T1000 (cell line): ENCODE results near the gene PRTN3.

Experiments
- DNase-seq: peaks from one replicate; lab custom pipeline; 2025; ENCODE audit warnings: mixed read lengths; lab: John Stamatoyannopoulos, UW

Gene PRTN3

DNA sequence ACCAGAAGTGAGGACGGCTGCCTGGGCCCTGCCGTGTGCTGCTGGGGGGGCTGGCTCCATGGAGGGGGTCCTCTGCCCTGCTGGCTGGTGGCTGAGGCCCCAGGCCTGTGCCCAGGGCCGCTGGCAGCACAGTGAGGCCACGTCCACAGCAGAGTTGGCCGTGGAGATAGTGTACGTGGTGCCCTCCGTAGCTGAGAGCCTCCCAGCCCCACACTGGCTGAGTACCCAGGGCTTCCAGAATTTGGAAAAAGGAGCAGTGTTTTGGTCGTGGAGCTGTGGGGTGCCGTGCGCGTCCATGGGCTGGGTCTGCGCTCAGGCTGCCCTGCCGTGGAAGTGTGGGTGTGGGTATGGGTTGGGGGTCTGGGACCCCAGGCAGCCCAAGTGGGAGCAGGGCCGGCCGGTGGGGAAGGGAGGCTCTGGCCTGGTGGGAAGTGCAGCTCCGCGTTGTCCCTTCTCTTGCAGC lies 37.7 kb upstream of the PRTN3 start:
- DNase-seq = no peak

DNA sequence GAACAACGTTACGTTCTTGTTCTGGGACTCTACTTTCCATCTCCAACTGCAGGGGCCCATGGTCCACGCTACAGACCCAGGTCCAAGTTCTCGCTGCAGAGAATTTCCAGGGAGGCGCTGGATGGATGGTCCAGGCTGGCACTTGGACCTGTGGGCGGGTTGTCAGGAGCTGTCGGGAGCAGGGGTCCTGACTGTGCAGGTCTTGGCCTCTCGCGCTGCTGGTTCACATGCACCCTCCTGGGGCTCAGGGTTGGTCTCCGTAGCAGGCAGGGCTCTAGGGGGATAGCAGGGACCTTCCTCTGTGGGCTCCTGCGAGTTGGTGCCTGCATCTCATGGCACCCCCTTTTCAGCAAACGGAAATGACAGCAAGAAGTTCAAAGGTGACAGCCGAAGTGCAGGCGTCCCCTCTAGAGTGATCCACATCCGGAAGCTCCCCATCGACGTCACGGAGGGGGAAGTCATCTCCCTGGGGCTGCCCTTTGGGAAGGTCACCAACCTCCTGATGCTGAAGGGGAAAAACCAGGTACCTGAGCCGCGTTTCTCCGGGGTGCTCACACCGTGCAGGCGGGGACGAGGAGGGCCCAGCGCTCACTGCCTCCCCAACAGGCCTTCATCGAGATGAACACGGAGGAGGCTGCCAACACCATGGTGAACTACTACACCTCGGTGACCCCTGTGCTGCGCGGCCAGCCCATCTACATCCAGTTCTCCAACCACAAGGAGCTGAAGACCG lies 36.9 kb upstream of the PRTN3 start:
- DNase-seq = no peak

DNA sequence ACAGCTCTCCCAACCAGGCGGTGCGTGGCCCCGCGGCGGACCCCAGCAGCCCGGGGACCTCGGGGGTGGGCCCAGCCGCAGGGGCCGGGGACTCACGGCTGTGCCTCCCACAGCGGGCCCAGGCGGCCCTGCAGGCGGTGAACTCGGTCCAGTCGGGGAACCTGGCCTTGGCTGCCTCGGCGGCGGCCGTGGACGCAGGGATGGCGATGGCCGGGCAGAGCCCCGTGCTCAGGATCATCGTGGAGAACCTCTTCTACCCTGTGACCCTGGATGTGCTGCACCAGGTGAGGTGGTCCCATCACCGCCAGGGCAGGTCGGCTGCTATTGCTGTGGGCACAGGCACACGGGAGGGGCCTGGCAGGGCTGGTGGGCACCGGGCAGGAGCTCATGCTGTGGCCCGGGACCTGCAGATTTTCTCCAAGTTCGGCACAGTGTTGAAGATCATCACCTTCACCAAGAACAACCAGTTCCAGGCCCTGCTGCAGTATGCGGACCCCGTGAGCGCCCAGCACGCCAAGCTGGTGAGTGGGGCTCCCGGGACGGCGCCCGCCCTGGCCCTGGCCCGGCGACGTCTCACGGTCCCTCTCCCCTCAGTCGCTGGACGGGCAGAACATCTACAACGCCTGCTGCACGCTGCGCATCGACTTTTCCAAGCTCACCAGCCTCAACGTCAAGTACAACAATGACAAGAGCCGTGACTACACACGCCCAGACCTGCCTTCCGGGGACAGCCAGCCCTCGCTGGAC lies 36.2 kb upstream of the PRTN3 start:
- no peak for DNase-seq

- no peak for DNase-seq
Measured at GRCh38 chr19:805166-805551, 35.6 kb upstream of the PRTN3 start.

DNA sequence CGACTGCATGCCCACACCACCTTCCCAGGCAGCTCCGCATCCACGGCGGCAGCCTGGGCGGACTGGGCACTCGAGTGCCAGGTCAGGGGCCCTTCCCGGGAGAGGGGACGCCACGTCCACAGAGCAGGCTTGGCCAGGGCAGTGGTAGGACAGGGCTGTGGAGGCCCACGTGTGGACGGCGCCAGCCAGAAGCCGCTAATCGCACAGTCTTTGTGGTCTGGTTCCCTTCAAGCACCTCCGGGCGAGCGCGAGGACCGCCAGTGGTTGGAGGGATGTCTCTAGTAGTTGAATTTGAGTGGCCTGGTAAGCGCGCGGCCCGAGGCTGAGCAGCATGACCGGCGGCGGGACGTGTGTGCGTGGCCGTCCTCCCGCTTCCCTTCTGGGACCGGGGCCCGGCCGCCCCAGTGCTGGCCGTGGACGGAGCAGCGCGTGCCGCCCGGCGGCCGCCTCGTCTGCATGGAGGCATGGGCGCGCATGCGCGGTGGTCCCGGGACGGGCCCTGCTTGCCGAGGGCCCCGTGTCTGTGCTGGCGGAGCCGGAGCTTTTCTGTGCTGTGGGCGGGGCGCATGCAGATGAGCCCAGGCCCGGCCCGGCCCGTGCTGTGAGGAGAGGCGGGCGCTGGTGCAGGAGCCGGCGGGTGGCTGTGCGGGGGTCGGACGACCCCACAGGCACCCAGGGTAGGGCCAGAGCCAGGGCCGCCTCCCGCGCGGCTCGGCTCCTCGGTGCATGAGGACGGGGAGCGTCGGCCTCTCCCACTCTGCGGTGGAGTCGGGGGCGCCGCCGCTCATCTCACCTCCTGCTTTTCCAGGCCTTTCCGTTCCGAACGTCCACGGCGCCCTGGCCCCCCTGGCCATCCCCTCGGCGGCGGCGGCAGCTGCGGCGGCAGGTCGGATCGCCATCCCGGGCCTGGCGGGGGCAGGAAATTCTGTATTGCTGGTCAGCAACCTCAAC lies 34.9 kb upstream of the PRTN3 start:
- DNase-seq = no peak

DNA sequence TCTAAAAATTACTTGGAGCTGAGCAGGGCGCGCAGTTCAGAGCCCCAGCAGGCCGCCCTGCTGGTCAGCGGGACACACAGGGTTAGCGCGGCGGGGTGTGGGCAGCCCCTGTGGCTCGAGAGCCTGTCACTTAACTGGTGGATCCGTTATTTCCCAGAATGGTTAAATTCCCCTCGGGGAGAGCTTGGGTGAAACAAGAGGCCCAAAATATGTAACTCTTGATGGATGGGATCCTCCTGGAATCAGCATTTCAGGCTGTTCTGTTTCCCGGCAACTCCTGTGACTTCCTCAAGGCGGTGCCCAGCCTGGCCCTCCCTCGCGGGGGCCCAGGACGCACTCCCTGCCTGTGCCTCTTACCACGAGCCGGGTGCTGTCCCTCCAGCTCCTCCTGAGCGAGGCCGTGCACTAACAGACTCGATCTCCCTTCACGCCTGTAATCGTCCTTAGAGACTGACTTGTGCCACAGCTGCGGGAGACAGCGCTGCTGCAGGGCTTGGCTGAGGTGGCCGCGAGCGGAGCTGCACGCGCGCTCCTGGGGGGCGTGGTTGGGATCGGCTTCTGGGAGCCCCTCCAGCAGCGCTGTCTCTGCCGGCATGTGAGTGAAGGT lies 33.9 kb upstream of the PRTN3 start:
- DNase-seq = no peak

GRCh38 chr19:807627-808422 lies 33.0 kb upstream of the PRTN3 start:
- no peak for DNase-seq

DNA sequence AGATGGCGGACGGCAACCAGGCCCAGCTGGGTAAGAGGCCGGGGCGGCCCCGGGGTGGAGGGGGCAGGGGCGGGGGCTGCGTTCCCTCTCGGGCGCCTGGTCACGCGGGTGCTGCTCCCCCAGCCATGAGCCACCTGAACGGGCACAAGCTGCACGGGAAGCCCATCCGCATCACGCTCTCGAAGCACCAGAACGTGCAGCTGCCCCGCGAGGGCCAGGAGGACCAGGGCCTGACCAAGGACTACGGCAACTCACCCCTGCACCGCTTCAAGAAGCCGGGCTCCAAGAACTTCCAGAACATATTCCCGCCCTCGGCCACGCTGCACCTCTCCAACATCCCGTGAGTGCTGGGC lies 32.4 kb upstream of the PRTN3 start:
- no peak for DNase-seq

GRCh38 chr19:810077-810855 lies 30.5 kb upstream of the PRTN3 start:
- no peak for DNase-seq

- DNase-seq = no peak
Measured at GRCh38 chr19:810883-811489, 29.8 kb upstream of the PRTN3 start.

GRCh38 chr19:811506-812048 lies 29.2 kb upstream of the PRTN3 start:
- no peak for DNase-seq

DNA sequence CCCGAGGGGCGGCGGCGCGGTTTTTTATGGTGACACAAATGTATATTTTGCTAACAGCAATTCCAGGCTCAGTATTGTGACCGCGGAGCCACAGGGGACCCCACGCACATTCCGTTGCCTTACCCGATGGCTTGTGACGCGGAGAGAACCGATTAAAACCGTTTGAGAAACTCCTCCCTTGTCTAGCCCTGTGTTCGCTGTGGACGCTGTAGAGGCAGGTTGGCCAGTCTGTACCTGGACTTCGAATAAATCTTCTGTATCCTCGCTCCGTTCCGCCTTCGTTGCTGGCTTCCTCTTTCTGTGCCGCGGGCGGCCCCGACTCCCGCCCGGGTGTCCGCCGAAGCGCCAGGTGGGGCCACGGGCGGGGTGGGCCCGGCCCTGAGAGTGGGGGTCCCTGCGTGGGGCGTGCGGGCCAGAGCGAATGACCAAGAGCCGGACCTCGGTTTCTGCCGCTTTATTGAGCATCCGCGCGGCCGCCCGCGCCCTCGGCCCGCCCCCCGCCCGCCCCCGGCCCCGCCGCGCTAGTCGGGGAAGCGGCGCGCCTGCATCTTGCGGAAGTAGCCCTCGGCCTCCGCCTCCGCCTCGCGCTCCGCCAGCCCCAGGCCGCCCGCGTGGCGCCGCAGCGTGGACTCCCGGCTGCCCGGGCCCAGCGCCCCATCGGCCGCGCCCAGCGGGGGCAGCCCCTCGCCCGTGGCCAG lies 28.6 kb upstream of the PRTN3 start:
- no peak for DNase-seq

DNA sequence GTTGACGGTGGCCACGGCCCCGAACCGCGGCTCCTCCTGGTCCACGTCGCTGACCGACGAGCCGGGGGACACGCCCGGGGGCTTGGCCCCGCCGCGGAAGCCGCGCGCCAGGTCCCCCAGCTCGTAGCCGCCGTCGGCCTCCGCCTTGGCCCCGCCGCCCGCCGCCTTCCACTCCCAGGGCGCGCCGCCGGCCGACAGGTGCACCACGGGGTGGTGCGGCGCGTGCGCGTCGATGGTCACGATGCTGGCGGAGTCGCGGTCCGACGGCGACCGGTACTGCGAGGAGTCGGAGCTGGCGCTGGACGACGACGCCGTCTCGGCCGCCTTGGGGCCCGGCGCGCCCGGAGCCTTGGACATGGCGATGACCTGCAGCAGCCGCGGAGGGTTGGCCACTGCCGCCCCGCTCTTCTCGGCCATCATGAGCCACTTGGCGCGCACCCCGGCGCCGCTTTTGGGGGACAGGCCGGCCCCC lies 28.0 kb upstream of the PRTN3 start:
- DNase-seq = no peak

DNA sequence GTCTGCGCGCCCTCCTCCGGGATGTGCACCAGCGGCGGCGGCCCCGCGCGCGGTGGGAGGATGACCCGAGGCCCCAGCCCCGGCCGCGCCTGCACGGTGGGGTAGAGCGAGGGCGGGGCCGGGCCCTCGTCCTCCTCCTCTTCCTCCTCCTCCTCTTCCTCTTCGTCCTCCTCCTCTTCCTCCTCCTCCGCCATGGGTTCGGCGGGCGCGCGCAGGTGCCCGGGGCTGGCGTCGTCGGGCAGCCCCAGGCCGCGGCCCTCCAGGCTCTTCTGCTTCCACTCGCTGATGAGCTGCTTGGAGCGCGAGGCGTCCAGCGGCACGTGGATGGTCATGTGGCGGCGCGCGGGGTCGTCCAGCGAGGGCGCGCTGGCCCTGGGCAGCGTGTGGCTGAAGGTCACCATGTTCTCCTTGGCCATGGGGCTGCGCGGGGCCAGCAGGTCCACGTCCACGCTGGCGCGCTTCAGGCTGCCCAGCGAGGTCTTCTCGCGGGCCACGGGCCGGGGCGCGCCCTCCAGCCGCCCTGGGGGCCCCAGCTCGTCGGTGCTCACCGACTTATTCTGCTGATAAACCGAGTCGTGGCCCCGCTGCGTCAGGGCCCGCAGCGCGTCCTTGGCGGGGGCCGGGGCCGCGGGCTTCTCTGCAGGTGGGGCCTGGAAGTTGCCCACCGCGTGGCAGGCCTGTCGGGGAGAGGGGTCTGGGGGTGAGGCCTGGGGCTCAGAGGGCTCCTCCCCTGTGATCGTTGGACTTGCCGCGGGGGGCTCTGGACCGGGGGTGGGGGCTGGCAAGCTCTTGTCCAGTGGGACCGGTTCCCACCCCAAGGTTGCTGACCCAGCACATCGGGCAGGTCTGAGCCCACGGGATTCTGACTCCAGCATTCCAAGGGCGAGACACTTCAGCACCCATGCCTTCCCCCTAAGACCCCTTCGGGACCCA lies 27.3 kb upstream of the PRTN3 start:
- no peak for DNase-seq

- no peak for DNase-seq
Measured at GRCh38 chr19:814152-815078, 26.4 kb upstream of the PRTN3 start.

DNA sequence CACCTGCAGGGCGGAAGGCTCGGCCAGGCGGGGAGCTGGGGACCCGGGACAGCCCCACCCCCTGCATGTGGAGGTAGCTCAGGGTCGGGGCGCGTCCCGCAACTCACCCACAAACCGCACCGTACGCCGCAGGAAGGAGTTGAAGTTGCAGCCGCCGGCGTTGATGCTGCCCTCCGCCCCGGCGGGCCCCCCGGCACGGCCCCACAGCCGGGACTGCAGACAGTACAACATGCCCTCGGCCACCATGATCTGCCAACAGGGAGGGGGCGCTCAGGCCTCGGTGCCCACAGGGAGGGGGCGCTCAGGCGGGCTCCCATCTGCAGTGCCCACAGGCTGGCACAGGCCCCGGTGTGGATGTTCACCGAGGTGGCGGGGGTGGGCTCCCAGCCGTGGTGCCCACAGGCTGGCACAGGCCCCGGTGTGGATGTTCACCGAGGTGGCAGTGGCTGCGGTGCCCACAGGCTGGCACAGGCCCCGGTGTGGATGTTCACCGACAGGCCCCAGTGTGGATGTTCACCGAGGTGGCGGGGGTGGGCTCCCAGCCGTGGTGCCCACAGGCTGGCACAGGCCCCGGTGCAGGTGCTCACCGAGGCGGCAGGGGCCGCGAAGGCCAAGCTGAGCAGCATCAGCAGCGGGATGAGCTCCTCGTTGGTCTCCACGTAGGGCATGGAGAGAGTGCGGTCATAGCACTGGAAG lies 25.6 kb upstream of the PRTN3 start:
- DNase-seq = no peak
